ENCODE measurements around the gene SLC51A.
"Not testable (repeated sequence)": the region's sequence is repeated elsewhere in the genome, so short reads cannot be mapped to it uniquely, and the experiment has no call there.

Gene SLC51A

DNA sequence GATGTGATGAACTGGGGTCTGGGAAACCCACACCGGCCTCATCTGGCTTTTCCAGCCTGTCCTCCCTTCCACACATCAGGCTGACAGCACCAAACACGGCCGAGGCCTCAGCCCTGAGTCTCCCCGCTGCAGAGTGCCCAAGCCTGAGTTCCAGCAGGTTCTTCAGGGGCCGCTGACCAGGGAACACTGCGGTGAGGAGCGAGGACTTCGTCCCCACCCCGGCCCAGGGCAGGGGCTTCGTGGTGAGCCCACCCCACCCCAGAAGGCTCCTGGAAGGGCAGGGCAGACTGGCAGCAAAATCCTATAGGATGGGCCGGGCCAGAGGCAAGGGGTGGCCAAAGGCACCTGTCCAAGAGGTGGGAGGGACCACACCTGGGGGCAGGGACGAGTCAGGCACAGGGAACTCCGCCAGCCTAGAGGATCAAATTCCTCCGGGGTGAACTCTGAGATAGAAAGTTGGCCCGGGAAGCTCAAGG, at the start of gene SLC51A:
TSS of gene SLC51A (plus strand) at position 446 of the 476 bp plus-strand sequence. CDS start 179 bp downstream, outside the sequence.
- TF ChIP-seq, protein P1, sequence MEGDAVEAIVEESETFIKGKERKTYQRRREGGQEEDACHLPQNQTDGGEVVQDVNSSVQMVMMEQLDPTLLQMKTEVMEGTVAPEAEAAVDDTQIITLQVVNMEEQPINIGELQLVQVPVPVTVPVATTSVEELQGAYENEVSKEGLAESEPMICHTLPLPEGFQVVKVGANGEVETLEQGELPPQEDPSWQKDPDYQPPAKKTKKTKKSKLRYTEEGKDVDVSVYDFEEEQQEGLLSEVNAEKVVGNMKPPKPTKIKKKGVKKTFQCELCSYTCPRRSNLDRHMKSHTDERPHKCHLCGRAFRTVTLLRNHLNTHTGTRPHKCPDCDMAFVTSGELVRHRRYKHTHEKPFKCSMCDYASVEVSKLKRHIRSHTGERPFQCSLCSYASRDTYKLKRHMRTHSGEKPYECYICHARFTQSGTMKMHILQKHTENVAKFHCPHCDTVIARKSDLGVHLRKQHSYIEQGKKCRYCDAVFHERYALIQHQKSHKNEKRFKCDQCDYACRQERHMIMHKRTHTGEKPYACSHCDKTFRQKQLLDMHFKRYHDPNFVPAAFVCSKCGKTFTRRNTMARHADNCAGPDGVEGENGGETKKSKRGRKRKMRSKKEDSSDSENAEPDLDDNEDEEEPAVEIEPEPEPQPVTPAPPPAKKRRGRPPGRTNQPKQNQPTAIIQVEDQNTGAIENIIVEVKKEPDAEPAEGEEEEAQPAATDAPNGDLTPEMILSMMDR (conservative IDR thresholded peaks at IDR 0.05; ENCODE audit: control insufficient read depth, insufficient read depth, low read depth, low read length) = no peak
- no peak for DNase-seq (ENCODE audit: low read depth)
- H3K4me3 ChIP-seq (ENCODE audit: control insufficient read depth, low read depth, low read length) = no peak within 1 kb of the TSS

DNA sequence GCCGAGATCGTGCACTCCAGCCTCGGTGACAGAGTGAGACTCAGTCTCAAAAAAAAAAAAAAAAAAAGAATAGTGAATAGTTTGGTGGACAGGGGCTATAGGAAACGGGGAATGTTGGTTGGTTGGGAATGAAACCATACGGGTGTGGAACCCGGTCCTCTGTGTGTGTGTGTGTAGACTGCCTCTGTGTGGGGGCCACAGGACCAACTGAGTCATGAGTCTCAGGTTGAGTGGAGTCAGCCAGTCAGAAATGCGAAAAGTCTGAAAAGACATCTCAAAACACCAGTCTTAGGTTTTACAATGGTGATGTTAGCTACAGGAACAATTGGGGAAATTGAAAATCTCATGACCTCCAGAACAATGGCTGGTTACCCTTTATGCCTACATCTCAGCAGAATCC, 49.6 kb upstream of the SLC51A start:
- DNase-seq (ENCODE audit: low read depth) = no peak
- TF ChIP-seq, protein P1 (conservative IDR thresholded peaks at IDR 0.05; ENCODE audit: control insufficient read depth, insufficient read depth, low read depth, low read length) = no peak
- H3K4me3 ChIP-seq (ENCODE audit: control insufficient read depth, low read depth, low read length) = no peak overlapping the region

DNA sequence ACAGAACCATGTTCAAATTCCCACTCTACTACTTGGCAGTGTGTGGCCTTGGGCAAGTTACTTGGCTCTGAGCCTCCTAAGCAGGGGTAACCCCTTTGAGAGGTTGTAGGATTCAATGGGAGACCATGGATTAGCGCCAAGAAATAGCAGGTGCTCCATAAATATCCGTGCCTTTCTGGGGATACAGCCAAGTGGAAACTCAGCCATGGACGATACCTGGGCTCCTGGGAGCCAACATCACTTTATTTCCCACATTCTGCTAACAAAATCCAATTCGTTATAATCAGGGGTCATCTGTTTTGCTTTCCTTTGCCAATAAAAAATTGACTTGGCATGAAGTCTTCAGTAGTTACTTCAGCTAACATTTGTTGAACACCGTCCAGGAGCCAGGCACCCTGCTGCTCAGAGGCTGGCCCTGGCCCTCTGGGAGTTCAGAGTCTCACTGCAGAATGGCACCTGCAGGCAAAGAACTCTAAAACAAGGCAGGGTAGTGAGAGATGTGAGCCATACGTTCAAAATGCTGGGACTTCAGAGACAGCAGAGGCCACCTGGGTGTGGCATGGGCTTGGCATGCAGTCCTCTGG, 47.4 kb upstream of the SLC51A start:
- DNase-seq (ENCODE audit: low read depth) = no peak
- no peak overlapping the region for H3K4me3 ChIP-seq (ENCODE audit: control insufficient read depth, low read depth, low read length)
- TF ChIP-seq, protein P1 (conservative IDR thresholded peaks at IDR 0.05; ENCODE audit: control insufficient read depth, insufficient read depth, low read depth, low read length) = no peak

DNA sequence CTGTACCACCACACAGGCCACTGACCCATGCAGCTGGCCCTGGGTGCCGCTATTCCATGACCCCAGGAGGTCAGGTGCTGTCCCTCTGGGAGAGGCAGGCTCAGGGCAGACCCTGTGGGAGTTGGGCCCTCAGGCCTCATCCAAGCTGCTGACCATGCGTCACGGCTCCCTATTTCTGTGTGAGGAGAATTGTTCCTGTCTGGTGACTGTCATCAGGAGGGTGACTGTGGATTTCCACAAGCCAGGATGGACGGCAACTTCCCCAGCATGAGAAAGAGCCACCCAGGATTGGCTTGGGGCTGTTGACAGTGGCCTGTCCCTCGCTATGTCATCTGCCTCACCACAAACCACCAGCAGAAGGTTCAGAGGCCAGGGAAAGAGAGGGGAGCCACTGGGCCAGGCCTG, 46.5 kb upstream of the SLC51A start:
- TF ChIP-seq, protein P1 (conservative IDR thresholded peaks at IDR 0.05; ENCODE audit: control insufficient read depth, insufficient read depth, low read depth, low read length) = no peak
- DNase-seq (ENCODE audit: low read depth) = no peak
- H3K4me3 ChIP-seq (ENCODE audit: control insufficient read depth, low read depth, low read length) = no peak overlapping the region

DNA sequence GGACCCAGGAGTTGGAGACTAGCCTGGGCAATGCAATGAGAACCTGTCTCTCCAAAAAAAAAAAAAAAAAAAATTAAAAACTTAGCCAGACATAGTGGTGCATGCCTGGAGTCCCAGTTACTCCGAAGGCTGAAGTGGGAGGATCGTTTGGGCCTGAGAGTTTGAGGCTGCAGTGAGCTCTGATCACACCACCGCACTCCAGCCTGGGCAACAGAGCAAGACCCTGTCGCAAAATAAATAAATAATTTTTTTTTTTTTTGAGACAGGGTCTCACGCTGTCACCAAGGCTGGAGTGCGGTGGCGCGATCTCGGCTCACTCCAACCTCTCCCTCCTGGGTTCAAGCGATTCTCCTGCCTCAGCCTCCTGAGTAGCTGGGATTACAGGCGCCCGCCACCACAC, 46.0 kb upstream of the SLC51A start:
- H3K4me3 ChIP-seq (ENCODE audit: control insufficient read depth, low read depth, low read length); DNase-seq (ENCODE audit: low read depth): not testable (repeated sequence)

DNA sequence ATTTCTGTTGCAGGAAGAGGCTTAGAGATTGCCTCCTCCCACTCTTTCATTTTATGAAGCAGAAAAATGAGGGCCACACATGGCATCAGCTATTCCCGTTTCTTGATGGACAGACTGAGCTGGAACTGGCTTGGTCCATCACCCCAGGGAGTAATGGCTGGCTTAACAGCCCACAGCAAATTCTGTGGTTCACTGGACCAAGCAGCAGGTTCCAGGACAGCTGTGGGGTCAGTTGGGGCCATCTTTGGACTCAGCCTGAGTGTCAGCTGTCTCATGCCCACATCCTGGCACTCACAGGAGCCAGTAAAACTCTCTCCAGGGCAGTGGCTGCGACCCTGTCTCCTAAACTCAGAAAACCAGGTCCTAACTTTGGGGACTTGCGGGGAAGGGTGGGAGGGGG, 41.7 kb upstream of the SLC51A start:
- DNase-seq (ENCODE audit: low read depth) = no peak
- TF ChIP-seq, protein P1 (conservative IDR thresholded peaks at IDR 0.05; ENCODE audit: control insufficient read depth, insufficient read depth, low read depth, low read length) = no peak
- H3K4me3 ChIP-seq (ENCODE audit: control insufficient read depth, low read depth, low read length) = no peak overlapping the region

DNA sequence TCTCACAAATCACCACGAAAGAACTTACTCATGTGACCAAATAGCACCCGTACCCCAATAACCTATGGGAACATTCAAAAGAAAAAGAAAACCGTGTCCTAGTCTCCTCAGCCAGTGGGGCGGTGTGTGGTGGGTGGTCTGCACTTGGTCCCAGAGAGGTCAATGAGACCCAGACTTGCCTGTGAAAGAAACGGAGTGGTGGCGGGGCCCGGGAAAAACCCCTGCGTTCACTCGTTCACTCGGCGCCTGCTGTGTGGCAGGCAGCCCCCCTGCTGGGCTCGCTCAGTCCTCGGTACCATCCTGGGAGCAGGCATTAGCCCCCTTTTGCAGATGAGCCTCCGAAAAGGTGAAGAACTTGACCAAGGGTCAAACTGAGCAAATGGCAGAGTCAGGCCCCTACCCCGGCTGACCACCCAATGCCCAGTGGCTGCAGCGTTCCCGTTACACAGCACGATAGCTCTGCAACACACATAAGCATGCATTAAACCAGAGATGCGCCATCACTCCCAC, 41.2 kb upstream of the SLC51A start:
- no peak overlapping the region for H3K4me3 ChIP-seq (ENCODE audit: control insufficient read depth, low read depth, low read length)
- DNase-seq (ENCODE audit: low read depth) = no peak
- TF ChIP-seq, protein P1 (conservative IDR thresholded peaks at IDR 0.05; ENCODE audit: control insufficient read depth, insufficient read depth, low read depth, low read length) = no peak
